OCI-LY7 (cell line): ENCODE data around the gene CENPH. TPM values are rescaled to one million over a fixed set of nuclear protein-coding genes. Genes with fewer than 3 reads are reported as not detected.

ENCODE experiments used
- BruUV-seq: library from RNA; stranded (reverse); fragments of 400-500 nt; replicated peaks from 2 replicates; lab custom pipeline; 2021; lab: Mats Ljungman, UMichigan
- CTCF ChIA-PET: fragments of 300-600 bp; sonication (Branson Sonifier 250); formaldehyde crosslinking; loops from one replicate; lab custom pipeline; 2022; ENCODE audit warnings: antibody characterized with exemption; ENCODE audit not compliant: unreplicated experiment; lab: Charles Lee
- POLR2A ChIA-PET: fragments of 300-600 bp; sonication (Branson Sonifier 250); formaldehyde crosslinking; loops from one replicate; lab custom pipeline; 2022; ENCODE audit warnings: antibody characterized with exemption; lab: Charles Lee
- DNase-seq: peaks from one replicate; pipeline ENCODE4 v3.0.0-alpha.2; 2015; ENCODE audit warnings: low spot score
- H2AFZ ChIP-seq: fragments of 200-600 bp; sonication (generic), shearing (Covaris generic); 2 replicates; pipeline ENCODE4 v1.6.1; 2014; ENCODE audit warnings: mild to moderate bottlenecking, antibody characterized with exemption, low read length, moderate library complexity
- H3K27ac ChIP-seq: fragments of 200-600 bp; sonication (generic); 2 replicates; pipeline ENCODE4 v1.5.1; 2014; ENCODE audit warnings: mixed run types, low read depth, mild to moderate bottlenecking, moderate library complexity, low read length, inconsistent platforms; ENCODE audit not compliant: poor library complexity, severe bottlenecking
- H3K36me3 ChIP-seq: fragments of 200-600 bp; sonication (generic); 2 replicates; pipeline ENCODE4 v1.6.1; 2014; ENCODE audit warnings: mild to moderate bottlenecking, antibody characterized with exemption, low read length, moderate library complexity, mixed read lengths; ENCODE audit not compliant: insufficient read depth
- H3K4me1 ChIP-seq: fragments of 200-600 bp; sonication (generic); 2 replicates; pipeline ENCODE4 v1.5.1; 2014; ENCODE audit warnings: mild to moderate bottlenecking, low read length; ENCODE audit not compliant: insufficient read depth, poor library complexity, severe bottlenecking
- H3K4me2 ChIP-seq: fragments of 200-600 bp; sonication (generic); 2 replicates; pipeline ENCODE4 v1.6.1; 2014; ENCODE audit warnings: mild to moderate bottlenecking, low read length
- H3K4me3 ChIP-seq: fragments of 200-600 bp; sonication (generic); 2 replicates; pipeline ENCODE4 v1.5.1; 2014; ENCODE audit warnings: mild to moderate bottlenecking, low read depth, low read length; ENCODE audit not compliant: poor library complexity, severe bottlenecking
- H3K79me2 ChIP-seq: fragments of 200-600 bp; sonication (generic); 2 replicates; pipeline ENCODE4 v1.6.1; 2016; ENCODE audit warnings: low read depth, mild to moderate bottlenecking, low read length, moderate library complexity, mixed read lengths; ENCODE audit not compliant: insufficient read depth
- H3K9me2 ChIP-seq: fragments of 200-600 bp; sonication (generic); 2 replicates; pipeline ENCODE4 v1.6.1; 2016; ENCODE audit warnings: mild to moderate bottlenecking, low read length, mixed read lengths; ENCODE audit not compliant: insufficient read depth
- H3K9me3 ChIP-seq: fragments of 200-600 bp; sonication (generic); 2 replicates; pipeline ENCODE4 v1.6.1; 2014; ENCODE audit warnings: mild to moderate bottlenecking, mixed run types, low read length, mixed read lengths
- H4K20me1 ChIP-seq: fragments of 200-600 bp; sonication (generic); 2 replicates; pipeline ENCODE4 v1.6.1; 2014; ENCODE audit warnings: mild to moderate bottlenecking, antibody characterized with exemption, low read length, moderate library complexity, mixed read lengths; ENCODE audit not compliant: insufficient read depth
- CTCF ChIP-seq: fragments of 200-600 bp; sonication (generic); conservative IDR thresholded peaks from 2 replicates; pipeline ENCODE4 v1.5.1; 2014; ENCODE audit warnings: mild to moderate bottlenecking, antibody characterized with exemption, low read length, moderate library complexity, mixed read lengths
- EZH2phosphoT487 ChIP-seq: fragments of 200-600 bp; sonication (generic); IDR thresholded peaks from 2 replicates; pipeline ENCODE4 v1.6.1; 2018; ENCODE audit warnings: low read depth, borderline replicate concordance, mild to moderate bottlenecking, mixed run types, antibody characterized with exemption, low read length, moderate library complexity, mixed read lengths
- intact Hi-C: fragments of 100-400 bp; cut with micrococcal nuclease; formaldehyde crosslinking; loops from one replicate; pipeline ENCODE4 v1.10.0; 2022; ENCODE audit not compliant: unreplicated experiment
- total RNA-seq, 2 experiments: library from RNA; depleted of rRNA in 1 of 2; stranded (reverse); fragments of >200 nt in 1 of 2; shearing (Covaris generic) in 1 of 2; gene quantifications; 2 replicates each; pipeline ENCODE4 v1.2.3, GENCODE V29; 2014 to 2022

The CENPH gene
- total RNA-seq, 2 experiments from 2014 or later: 86.1 to 105 TPM

GRCh38 chr5:69217151-69217511 lies 27.7 kb downstream of the CENPH start:
- no peaks in the 10 kb centered on the region for H3K9me2 ChIP-seq
- BruUV-seq: TSS peak; percentile 95
- ChIA-PET POLR2A (interaction anchor here (0.6 to 1.4 kb wide), 4 partner anchors 9 to 644 kb away, joined by 3 read pairs; no protein-coding TSS in a partner anchor), CTCF (no interaction called here)
- no peaks in the 10 kb centered on the region for H4K20me1 ChIP-seq
- H3K4me2 ChIP-seq: peak overlapping the region; percentile 93
- H3K79me2 ChIP-seq: peaks cover 21% of the 10 kb centered on the region
- peaks cover 31% of the 10 kb centered on the region for H3K36me3 ChIP-seq
- TF ChIP-seq CTCF: no peak
- TF ChIP-seq EZH2phosphoT487: no peak
- peak overlapping the region; percentile 75 for H3K27ac ChIP-seq
- intact Hi-C loops: loop anchor here (1.0 to 2.0 kb wide), 2 partner anchors 18 to 124 kb away; partner anchors contain the start of gene CDK7
- no peaks in the 10 kb centered on the region for H3K9me3 ChIP-seq
- no peak for DNase-seq
- H3K4me1 ChIP-seq: peaks cover 25% of the 10 kb centered on the region
- H2AFZ ChIP-seq: peak overlapping the region; percentile 95
- H3K4me3 ChIP-seq: peak overlapping the region; percentile 85

DNA sequence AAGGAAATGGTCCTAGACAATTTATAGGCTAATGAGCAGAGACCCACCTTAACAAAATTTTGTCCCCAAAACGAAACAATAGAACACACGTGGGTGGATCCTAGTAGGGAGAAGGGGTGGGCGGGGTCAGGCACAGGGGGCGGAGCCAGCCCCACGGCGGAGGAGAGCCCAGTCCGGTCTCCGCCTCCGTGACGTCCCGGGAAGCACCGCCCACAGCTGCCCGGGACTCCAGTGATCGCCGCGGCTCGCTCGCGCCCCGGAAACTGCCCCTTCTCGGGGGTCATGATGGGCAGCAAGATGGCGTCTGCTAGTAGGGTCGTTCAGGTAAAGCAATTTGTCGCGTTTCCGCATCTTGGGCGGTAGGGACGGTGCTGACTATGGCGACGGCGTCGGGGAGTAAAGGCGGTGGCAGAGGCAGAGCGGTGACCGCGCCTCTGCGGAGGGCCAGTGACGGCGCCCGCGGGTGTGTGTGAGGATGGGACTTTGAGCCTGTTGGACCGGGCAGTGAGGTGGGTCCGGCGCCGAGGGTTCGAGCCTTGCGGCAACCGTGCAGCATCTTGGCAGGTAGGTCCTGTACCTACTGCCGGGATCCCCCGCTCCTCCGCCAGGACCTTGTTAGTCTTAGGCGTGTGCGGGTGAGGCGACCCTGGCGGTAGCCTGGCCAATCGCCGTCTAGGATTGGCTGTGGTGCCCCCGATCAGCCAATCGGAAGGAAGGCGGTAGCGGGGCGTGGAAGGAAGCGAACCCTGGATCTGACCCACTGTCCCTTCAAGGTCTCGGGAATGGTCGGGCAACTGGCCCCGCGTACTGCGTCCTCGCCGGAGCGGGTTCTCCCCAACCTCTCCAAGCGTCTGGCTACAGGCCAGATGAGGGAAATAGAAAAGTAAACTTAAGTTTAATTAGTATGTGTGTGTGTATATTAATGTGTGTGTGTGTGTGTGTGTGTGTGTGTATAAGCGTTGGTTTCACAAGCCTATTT lies 28.5 kb downstream of the CENPH start:
- peak; percentile 95 for DNase-seq
- Histone ChIP-seq H2AFZ (peak overlapping the region; percentile 95), H3K9me3 (no peaks in the 10 kb centered on the region), H3K4me1 (peaks cover 25% of the 10 kb centered on the region), H3K9me2 (no peaks in the 10 kb centered on the region), H3K27ac (peak overlapping the region; percentile 75), H4K20me1 (no peaks in the 10 kb centered on the region), H3K36me3 (peaks cover 30% of the 10 kb centered on the region), H3K79me2 (peaks cover 21% of the 10 kb centered on the region), H3K4me2 (peak overlapping the region; percentile 93), H3K4me3 (peak overlapping the region; percentile 85)
- no TSS peak for BruUV-seq
- intact Hi-C loops: loop anchor here (1.0 to 2.0 kb wide), 2 partner anchors 17 to 125 kb away; partner anchors contain the start of gene CDK7
- TF ChIP-seq CTCF (no peak), EZH2phosphoT487 (no peak)
- CTCF ChIA-PET: no interaction called here
- POLR2A ChIA-PET: interaction anchor here (0.6 to 1.4 kb wide), 5 partner anchors 9 to 644 kb away, joined by 3 to 4 read pairs (median 3); partner anchors contain the start of gene CDK7
